BJ (cell line): ENCODE data around the gene CKB. TPM values are rescaled to one million over a fixed set of nuclear protein-coding genes. Genes with fewer than 3 reads are reported as not detected.

Source experiments
- CTCF ChIA-PET: fragments of 350-600 bp; formaldehyde crosslinking; extraction: SDS; loops from one replicate; lab custom pipeline; 2021; ENCODE audit warnings: antibody characterized with exemption, inconsistent platforms; lab: Yijun Ruan, JAX
- POLR2A ChIA-PET: fragments of 300-600 bp; sonication (Branson Sonifier 250); formaldehyde crosslinking; extraction: SDS; loops from one replicate; lab custom pipeline; 2021; ENCODE audit warnings: antibody characterized with exemption; lab: Charles Lee
- DNase-seq: peaks from one replicate; pipeline ENCODE4 v3.0.0-alpha.2; 2011; ENCODE audit warnings: low read depth
- H3K27me3 ChIP-seq: 2 replicates; pipeline ENCODE4 v1.6.0; 2011; ENCODE audit warnings: low read length; ENCODE audit not compliant: control insufficient read depth, insufficient read depth
- H3K36me3 ChIP-seq: 2 replicates; pipeline ENCODE4 v1.5.1; 2011; ENCODE audit warnings: low read length; ENCODE audit not compliant: control insufficient read depth, insufficient read depth
- H3K4me3 ChIP-seq: 2 replicates; pipeline ENCODE4 v1.5.1; 2011; ENCODE audit warnings: low read depth, mild to moderate bottlenecking, control low read depth, low read length
- CTCF ChIP-seq: IDR thresholded peaks from 2 replicates; pipeline ENCODE4 v1.5.1; 2011; ENCODE audit warnings: low read depth, mild to moderate bottlenecking, control low read depth, inconsistent platforms, low read length, moderate library complexity; ENCODE audit not compliant: insufficient read depth
- polyA plus RNA-seq: library from polyadenylated mRNA; depleted of rRNA; stranded (reverse); fragments of >200 nt; gene quantifications from 2 replicates; pipeline ENCODE4 v1.2.3, GENCODE V29; 2011

Gene CKB
- polyA plus RNA-seq, 1 experiment: 74.7 TPM

DNA sequence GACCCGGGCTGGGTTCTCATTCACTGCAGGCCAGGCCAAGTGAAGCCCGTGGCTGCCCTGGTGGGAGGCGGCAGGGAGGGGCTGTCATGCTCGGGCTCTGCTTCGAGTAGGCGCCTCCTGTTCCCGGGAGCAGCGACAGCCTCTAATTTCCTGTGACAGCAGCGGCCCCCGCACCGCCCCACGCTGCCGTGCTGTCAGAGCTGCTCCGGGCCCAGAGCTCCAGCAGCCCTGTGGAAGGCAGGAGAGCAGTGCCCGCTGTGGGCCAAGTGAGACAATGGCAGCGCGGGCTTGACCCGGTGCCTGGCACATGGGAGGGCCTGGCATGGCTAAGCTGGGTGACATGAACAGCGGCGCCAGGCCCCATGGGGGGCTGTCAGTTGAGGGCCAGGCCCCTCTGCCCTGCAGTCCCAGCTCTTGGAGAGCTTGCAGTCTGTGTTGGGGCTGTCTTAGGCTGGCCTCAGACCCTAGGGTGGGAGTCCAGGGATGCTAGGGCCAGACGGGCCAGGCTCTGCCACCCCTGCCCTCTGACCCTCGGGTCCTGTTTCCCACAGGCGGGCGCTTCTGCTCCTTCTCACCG, 11.5 kb upstream of the CKB start:
- ChIA-PET POLR2A (no interaction called here), CTCF (interaction anchor here (0.6 to 3.6 kb wide), 2 partner anchors 16 to 24 kb away, joined by 3 to 17 read pairs; no protein-coding TSS in a partner anchor)
- TF ChIP-seq CTCF: no peak
- H3K27me3 ChIP-seq: no peaks in the 10 kb centered on the region
- no peak for DNase-seq
- H3K36me3 ChIP-seq: peaks cover 5% of the 10 kb centered on the region
- H3K4me3 ChIP-seq: no peak overlapping the region

GRCh38 chr14:103533137-103533998, 10.7 kb upstream of the CKB start:
- ChIA-PET POLR2A (no interaction called here), CTCF (interaction anchor here (0.6 to 3.6 kb wide), 3 partner anchors 15 to 275 kb away, joined by 3 to 17 read pairs (median 3); no protein-coding TSS in a partner anchor)
- Histone ChIP-seq H3K4me3 (no peak overlapping the region), H3K27me3 (no peaks in the 10 kb centered on the region), H3K36me3 (peaks cover 5% of the 10 kb centered on the region)
- TF ChIP-seq CTCF: no peak
- DNase-seq: no peak

GRCh38 chr14:103532216-103533136, 9.8 kb upstream of the CKB start:
- CTCF ChIA-PET: interaction anchor here (0.6 to 3.6 kb wide), 3 partner anchors 14 to 276 kb away, joined by 3 to 17 read pairs (median 8); no protein-coding TSS in a partner anchor
- POLR2A ChIA-PET: no interaction called here
- peaks cover 5% of the 10 kb centered on the region for H3K36me3 ChIP-seq

GRCh38 chr14:103531421-103532215, 9.0 kb upstream of the CKB start:
- POLR2A ChIA-PET: no interaction called here
- CTCF ChIA-PET: interaction anchor here (1.2 to 3.0 kb wide), 3 partner anchors 9 to 16 kb away, joined by 3 to 11 read pairs (median 8); no protein-coding TSS in a partner anchor

More at GRCh38 chr14:103532216-103533136, 9.8 kb upstream of the CKB start:
- no peak for TF ChIP-seq CTCF
- Histone ChIP-seq H3K27me3 (no peaks in the 10 kb centered on the region), H3K4me3 (no peak overlapping the region)
- DNase-seq: no peak

More at GRCh38 chr14:103531421-103532215, 9.0 kb upstream of the CKB start:
- DNase-seq: no peak
- H3K27me3 ChIP-seq: no peaks in the 10 kb centered on the region
- no peak overlapping the region for H3K4me3 ChIP-seq
- no peak for TF ChIP-seq CTCF
- peaks cover 5% of the 10 kb centered on the region for H3K36me3 ChIP-seq
